Muscle layer of colon (tissue), 2 donors: Measurements from ENCODE around the gene ENTREP1.

Source experiments
- H3K27ac ChIP-seq: one replicate; pipeline ENCODE4 v1.7.0; 2013; ENCODE audit warnings: low read depth, mild to moderate bottlenecking, low read length, moderate library complexity
- H3K27me3 ChIP-seq, 2 donors: one replicate each; pipeline ENCODE4 v1.7.0; 2013; ENCODE audit warnings: low read length in 2 of 2, mild to moderate bottlenecking in 2 of 2; ENCODE audit not compliant: insufficient read depth in 2 of 2, control insufficient read depth in 1 of 2
- H3K36me3 ChIP-seq: one replicate; pipeline ENCODE4 v1.7.0; 2013; ENCODE audit warnings: mild to moderate bottlenecking, low read length; ENCODE audit not compliant: insufficient read depth
- H3K4me1 ChIP-seq: one replicate; pipeline ENCODE4 v1.7.0; 2013; ENCODE audit warnings: mild to moderate bottlenecking, low read length; ENCODE audit not compliant: insufficient read depth
- H3K4me3 ChIP-seq, 2 donors: one replicate each; pipeline ENCODE4 v1.7.0; 2013; ENCODE audit warnings: low read length in 2 of 2, low read depth in 1 of 2, mild to moderate bottlenecking in 1 of 2, moderate library complexity in 1 of 2
- H3K9ac ChIP-seq: one replicate; pipeline ENCODE4 v1.7.0; 2013; ENCODE audit warnings: low read length
- H3K9me3 ChIP-seq: one replicate; pipeline ENCODE4 v1.7.0; 2013; ENCODE audit warnings: mild to moderate bottlenecking, low read length
- donor health status: abdominal sarcoma.
- donor health status: Adenocarcinoma of cecum.

Gene ENTREP1

DNA sequence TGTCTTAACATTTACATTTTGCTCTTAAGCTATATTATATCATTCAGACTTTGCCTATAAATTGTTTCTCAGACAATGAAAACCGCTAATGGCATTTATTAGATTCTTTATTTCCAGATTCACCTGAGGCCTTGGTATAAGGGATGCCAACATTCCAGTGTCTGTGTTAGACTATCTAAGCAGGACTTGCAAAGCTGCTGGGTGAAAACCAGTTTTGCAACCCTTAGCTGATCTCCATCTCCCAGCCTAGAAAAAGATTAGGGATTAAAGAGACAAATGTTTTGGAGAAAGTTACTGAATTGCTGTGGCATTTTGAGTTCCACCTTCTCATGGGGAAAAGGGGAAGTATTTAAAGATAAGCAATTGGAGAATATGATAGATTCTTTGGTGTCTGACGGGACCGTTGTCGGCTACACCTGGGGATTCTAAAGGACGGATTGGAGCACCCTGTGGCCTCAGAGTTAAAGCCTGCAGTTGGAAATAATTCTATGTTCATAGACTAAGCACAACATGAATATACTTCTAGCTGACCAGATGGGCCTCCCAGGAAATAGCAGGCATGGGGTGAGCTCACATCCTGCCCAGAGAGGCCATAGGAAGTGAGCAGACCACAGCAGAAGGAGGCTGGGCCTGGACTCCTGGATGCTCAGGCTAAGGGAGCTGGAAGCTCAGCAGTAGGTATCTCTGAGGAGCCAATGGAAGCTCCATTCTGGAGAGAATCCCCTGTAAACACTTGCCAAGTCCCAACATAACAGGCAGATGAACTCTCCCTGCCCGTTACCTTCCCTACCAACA, 21.8 kb downstream of the ENTREP1 start:
- no peaks in the 10 kb centered on the region for H3K9me3 ChIP-seq
- H3K4me3 ChIP-seq = no peak overlapping the region
- no peaks in the 10 kb centered on the region for H3K4me1 ChIP-seq
- no peaks in the 10 kb centered on the region for H3K36me3 ChIP-seq
- no peak overlapping the region for H3K27ac ChIP-seq
- H3K27me3 ChIP-seq = no peaks in the 10 kb centered on the region
- H3K9ac ChIP-seq = no peak overlapping the region

DNA sequence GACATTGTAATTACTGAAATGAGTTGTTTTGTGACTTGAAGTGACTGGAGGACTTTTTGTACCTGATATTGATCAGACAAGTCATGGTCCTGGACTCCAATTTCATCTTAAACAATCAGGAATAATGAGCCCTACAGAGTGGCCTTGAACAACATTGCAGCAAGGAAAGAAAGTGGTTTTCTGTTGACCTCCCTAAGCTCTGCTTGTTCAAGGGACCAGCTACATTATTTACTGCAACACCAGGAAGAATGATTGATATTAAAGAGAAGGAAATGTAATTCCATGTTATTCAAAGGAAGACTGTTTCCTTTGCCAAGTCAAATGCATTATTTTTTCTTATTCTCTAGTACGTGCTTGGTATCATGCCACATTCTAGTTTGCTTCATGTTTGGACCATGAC, 22.6 kb downstream of the ENTREP1 start:
- Histone ChIP-seq H3K27ac (no peak overlapping the region), H3K36me3 (no peaks in the 10 kb centered on the region), H3K9me3 (no peaks in the 10 kb centered on the region), H3K27me3 (no peaks in the 10 kb centered on the region), H3K4me1 (no peaks in the 10 kb centered on the region), H3K4me3 (no peak overlapping the region), H3K9ac (no peak overlapping the region)

DNA sequence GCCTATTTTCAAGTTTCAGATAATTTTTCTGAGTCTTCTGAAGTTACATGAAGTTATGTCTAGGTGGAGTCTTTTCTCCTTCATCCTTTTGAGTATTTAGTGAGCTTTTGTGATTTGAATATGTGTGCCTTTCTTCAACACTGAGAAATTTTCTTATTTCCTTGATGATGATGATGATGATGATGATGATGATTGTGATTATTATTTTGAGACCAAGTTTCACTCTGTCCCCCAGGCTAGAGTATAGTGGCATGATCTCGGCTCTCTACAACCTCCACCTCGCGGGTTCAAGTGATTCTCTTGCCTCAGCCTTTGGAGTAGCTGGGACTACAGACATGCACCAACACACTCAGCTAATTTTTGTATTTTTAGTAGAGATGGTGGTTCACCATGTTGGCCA, 26.2 kb downstream of the ENTREP1 start:
- Histone ChIP-seq H3K36me3 (no peaks in the 10 kb centered on the region), H3K9ac (no peak overlapping the region), H3K27me3 (no peaks in the 10 kb centered on the region), H3K27ac (no peak overlapping the region), H3K4me3 (no peak overlapping the region), H3K9me3 (no peaks in the 10 kb centered on the region), H3K4me1 (peaks cover 3% of the 10 kb centered on the region)

GRCh38 chr9:69355232-69355631, 30.2 kb downstream of the ENTREP1 start:
- H3K36me3 ChIP-seq = no peaks in the 10 kb centered on the region
- H3K27me3 ChIP-seq = no peaks in the 10 kb centered on the region
- H3K27ac ChIP-seq = no peak overlapping the region
- no peak overlapping the region for H3K4me3 ChIP-seq
- no peaks in the 10 kb centered on the region for H3K9me3 ChIP-seq
- peaks cover 20% of the 10 kb centered on the region for H3K4me1 ChIP-seq
- no peak overlapping the region for H3K9ac ChIP-seq

GRCh38 chr9:69357030-69357775, 32.2 kb downstream of the ENTREP1 start:
- Histone ChIP-seq H3K4me3 (peak overlapping the region in 1 of 2 donors; percentile 8), H3K27ac (peak overlapping the region; percentile 56), H3K27me3 (no peaks in the 10 kb centered on the region), H3K36me3 (no peaks in the 10 kb centered on the region), H3K9me3 (no peaks in the 10 kb centered on the region), H3K9ac (no peak overlapping the region), H3K4me1 (peaks cover 20% of the 10 kb centered on the region)

GRCh38 chr9:69357821-69358220, 32.8 kb downstream of the ENTREP1 start:
- H3K27ac ChIP-seq = peak overlapping the region; percentile 56
- no peak overlapping the region for H3K4me3 ChIP-seq
- no peaks in the 10 kb centered on the region for H3K36me3 ChIP-seq
- no peak overlapping the region for H3K9ac ChIP-seq
- H3K9me3 ChIP-seq = no peaks in the 10 kb centered on the region
- no peaks in the 10 kb centered on the region for H3K27me3 ChIP-seq
- peaks cover 20% of the 10 kb centered on the region for H3K4me1 ChIP-seq

DNA sequence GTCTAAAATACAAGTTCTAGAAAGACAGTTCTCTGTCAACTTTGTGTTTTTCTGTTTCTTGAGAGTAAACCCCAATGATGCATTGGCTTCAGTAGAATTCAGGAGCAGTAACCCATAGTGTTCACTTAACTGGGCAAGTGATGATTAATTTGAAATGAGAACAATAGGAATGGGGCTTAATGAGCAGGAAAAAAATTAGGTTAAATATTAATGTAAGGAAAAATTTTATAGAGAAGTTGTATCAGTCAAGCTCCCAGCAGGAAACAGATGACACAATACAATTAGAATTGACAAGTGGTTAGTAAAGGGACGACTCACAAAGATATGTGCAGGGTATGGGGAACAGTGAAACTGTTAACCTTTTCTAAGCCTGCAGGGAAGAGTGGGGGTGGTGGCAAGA, 38.2 kb downstream of the ENTREP1 start:
- Histone ChIP-seq H3K27ac (no peak overlapping the region), H3K4me3 (no peak overlapping the region), H3K9ac (no peak overlapping the region), H3K9me3 (no peaks in the 10 kb centered on the region), H3K4me1 (no peaks in the 10 kb centered on the region), H3K27me3 (no peaks in the 10 kb centered on the region), H3K36me3 (no peaks in the 10 kb centered on the region)

DNA sequence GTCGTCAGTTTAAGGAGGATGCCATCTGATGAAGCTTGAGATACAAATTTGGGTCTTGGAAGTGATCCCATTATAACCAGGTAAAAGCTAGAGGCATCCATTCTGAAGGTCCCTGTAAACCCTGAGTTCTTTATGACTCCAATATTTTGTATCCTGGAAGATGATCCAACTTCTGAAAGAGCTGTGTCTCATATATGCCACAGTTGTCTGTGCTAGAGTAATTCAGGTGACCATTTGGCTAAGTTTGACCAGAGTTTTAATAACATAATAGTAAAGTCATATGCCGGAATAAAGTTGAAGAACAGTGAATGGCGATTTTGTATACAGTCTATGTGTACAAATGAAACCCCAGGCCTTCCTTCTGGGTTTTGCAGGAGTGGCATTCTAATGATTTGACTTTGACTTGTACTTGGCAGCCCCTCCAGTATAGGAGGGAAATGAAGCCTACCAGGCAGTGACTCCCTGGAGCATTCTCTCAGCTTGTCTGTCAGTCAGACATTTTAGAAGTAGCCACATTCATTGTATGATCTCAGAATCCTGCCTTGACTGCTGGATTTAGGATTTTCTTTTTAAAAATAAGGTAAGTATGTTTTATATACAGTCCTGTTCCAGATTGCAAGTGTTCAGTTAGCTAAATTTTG, 39.6 kb downstream of the ENTREP1 start:
- H3K36me3 ChIP-seq = no peaks in the 10 kb centered on the region
- H3K9me3 ChIP-seq = no peaks in the 10 kb centered on the region
- H3K27ac ChIP-seq = no peak overlapping the region
- H3K27me3 ChIP-seq = no peaks in the 10 kb centered on the region
- H3K4me1 ChIP-seq = no peaks in the 10 kb centered on the region
- no peak overlapping the region for H3K9ac ChIP-seq
- no peak overlapping the region for H3K4me3 ChIP-seq

DNA sequence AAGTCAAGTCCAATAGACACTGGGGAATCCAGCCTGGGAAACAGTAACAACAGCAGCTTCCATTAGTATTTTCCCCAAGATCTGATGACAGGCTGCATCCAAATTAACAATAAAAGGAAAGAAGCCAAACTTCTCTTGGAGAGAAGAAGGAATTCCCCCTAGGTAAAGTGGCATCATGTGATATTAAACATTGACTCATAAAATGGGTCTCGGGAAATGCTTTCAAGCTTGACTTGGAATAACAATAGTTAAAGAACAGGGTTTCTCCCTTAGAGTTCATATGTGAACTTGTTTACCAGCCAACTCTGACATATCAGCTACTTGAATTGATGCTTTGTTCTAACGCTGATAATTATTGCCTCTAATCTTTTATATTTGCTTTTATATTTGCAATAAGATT, 45.4 kb downstream of the ENTREP1 start:
- Histone ChIP-seq H3K27me3 (no peaks in the 10 kb centered on the region), H3K4me3 (no peak overlapping the region), H3K4me1 (no peaks in the 10 kb centered on the region), H3K9ac (no peak overlapping the region), H3K27ac (no peak overlapping the region), H3K9me3 (no peaks in the 10 kb centered on the region), H3K36me3 (no peaks in the 10 kb centered on the region)

- Histone ChIP-seq H3K4me1 (no peaks in the 10 kb centered on the region), H3K27me3 (no peaks in the 10 kb centered on the region), H3K4me3 (no peak overlapping the region), H3K27ac (no peak overlapping the region), H3K9me3 (no peaks in the 10 kb centered on the region), H3K9ac (no peak overlapping the region), H3K36me3 (no peaks in the 10 kb centered on the region)
Observed at GRCh38 chr9:69371001-69371400, 46.0 kb downstream of the ENTREP1 start.

GRCh38 chr9:69376651-69377050, 51.6 kb downstream of the ENTREP1 start:
- H3K4me3 ChIP-seq = no peak overlapping the region
- H3K27ac ChIP-seq = no peak overlapping the region
- no peaks in the 10 kb centered on the region for H3K9me3 ChIP-seq
- H3K4me1 ChIP-seq = peaks cover 30% of the 10 kb centered on the region
- H3K36me3 ChIP-seq = no peaks in the 10 kb centered on the region
- H3K27me3 ChIP-seq = no peaks in the 10 kb centered on the region
- no peak overlapping the region for H3K9ac ChIP-seq
